Measurements from ENCODE around the gene SPATA3. TPM values are rescaled to one million over a fixed set of nuclear protein-coding genes. Genes with fewer than 3 reads are reported as not detected.

The SPATA3 gene
- polyA plus RNA-seq, 4 donors: not detected

- DNase-seq (ENCODE audit: low read depth in 4 of 4, low spot score in 2 of 4): no peak
Observed at GRCh38 chr2:231043796-231044195, 47.9 kb downstream of the SPATA3 start.

- DNase-seq (ENCODE audit: low read depth in 4 of 4, low spot score in 2 of 4): no peak
Observed at GRCh38 chr2:231046916-231047273, 51.0 kb downstream of the SPATA3 start.

GRCh38 chr2:231047274-231047922 lies 51.5 kb downstream of the SPATA3 start:
- no peak for DNase-seq (ENCODE audit: low read depth in 4 of 4, low spot score in 2 of 4)

GRCh38 chr2:231047923-231048915 lies 52.3 kb downstream of the SPATA3 start:
- no peak for DNase-seq (ENCODE audit: low read depth in 4 of 4, low spot score in 2 of 4)

GRCh38 chr2:231049286-231050017 lies 53.5 kb downstream of the SPATA3 start:
- no peak for DNase-seq (ENCODE audit: low read depth in 4 of 4, low spot score in 2 of 4)

- DNase-seq (ENCODE audit: low read depth in 4 of 4, low spot score in 2 of 4): no peak
Observed at GRCh38 chr2:231050018-231050901, 54.3 kb downstream of the SPATA3 start.

GRCh38 chr2:231051116-231051515 lies 55.2 kb downstream of the SPATA3 start:
- no peak for DNase-seq (ENCODE audit: low read depth in 4 of 4, low spot score in 2 of 4)

GRCh38 chr2:231052494-231053451 lies 56.9 kb downstream of the SPATA3 start:
- peak; percentile 56 to 82 (median 71) for DNase-seq (ENCODE audit: low read depth in 4 of 4, low spot score in 2 of 4)

- DNase-seq (ENCODE audit: low read depth in 4 of 4, low spot score in 2 of 4): no peak
Observed at GRCh38 chr2:231053846-231054245, 57.9 kb downstream of the SPATA3 start.

GRCh38 chr2:231056453-231057416 lies 60.8 kb downstream of the SPATA3 start, which contains the start of gene PSMD1:
TSS of gene PSMD1 (plus strand) at chr2:231056867. CDS start at chr2:231057026, 159 bp downstream.
- peak; percentile 81 to 94 (median 88) for DNase-seq (ENCODE audit: low read depth in 4 of 4, low spot score in 2 of 4)

- DNase-seq (ENCODE audit: low read depth in 4 of 4, low spot score in 2 of 4): no peak
Observed at GRCh38 chr2:231057590-231057989, 61.7 kb downstream of the SPATA3 start.

Other genes starting within 250 kb of the SPATA3 start
- 1,000 to 10,000 TPM in 1 of 4 donors, 100 to 1,000 TPM in 3; 848 to 1,175 (median 938) TPM for gene ITM2C, start 131.2 kb upstream of the SPATA3 start, polyA plus RNA-seq (ENCODE audit: insufficient read length in 4 of 4)
- under 1 TPM; 0.18 to 0.44 (median 0.23) TPM for gene GPR55, start 70.9 kb upstream of the SPATA3 start, polyA plus RNA-seq (ENCODE audit: insufficient read length in 4 of 4)
- 1 to 10 TPM; 4.0 to 6.2 (median 4.4) TPM for gene C2orf72, start 41.4 kb downstream of the SPATA3 start, polyA plus RNA-seq (ENCODE audit: insufficient read length in 4 of 4)
- gene PSMD1, start 60.7 kb downstream of the SPATA3 start, polyA plus RNA-seq (ENCODE audit: insufficient read length in 4 of 4): 100 to 1,000 TPM in 2 of 4 donors, 10 to 100 TPM in 2; 83.3 to 110 (median 100) TPM
- gene HTR2B, start 128.9 kb downstream of the SPATA3 start, polyA plus RNA-seq (ENCODE audit: insufficient read length in 4 of 4): 10 to 100 TPM; 12.5 to 24.1 (median 14.8) TPM
- 10 to 100 TPM; 23.9 to 36.5 (median 28.8) TPM for gene ARMC9, start 202.5 kb downstream of the SPATA3 start, polyA plus RNA-seq (ENCODE audit: insufficient read length in 4 of 4)

All from left renal cortex interstitium (tissue), 4 donors.